Activated naive CD4-positive, alpha-beta T cell treated with anti-CD3 and anti-CD28 coated beads for 36 hours (primary cell): Measurements from ENCODE around the gene RAB11FIP4. TPM values are rescaled to one million over a fixed set of nuclear protein-coding genes. Genes with fewer than 3 reads are reported as not detected.
"Not testable (repeated sequence)": the region's sequence is repeated elsewhere in the genome, so short reads cannot be mapped to it uniquely, and the experiment has no call there.

Experiments
- CTCF ChIA-PET: fragments of 350-600 bp; sonication (Branson Sonifier 250); formaldehyde crosslinking; loops from one replicate; lab custom pipeline; 2021; ENCODE audit warnings: antibody characterized with exemption; lab: Charles Lee
- DNase-seq: peaks from one replicate; pipeline ENCODE4 v3.0.0-alpha.2; 2020
- H3K27ac Mint-ChIP-seq: one replicate; pipeline ENCODE4 v1.8.0; 2021; ENCODE audit warnings: mild to moderate bottlenecking, mixed read lengths
- H3K27me3 Mint-ChIP-seq: one replicate; pipeline ENCODE4 v1.8.0; 2021; ENCODE audit warnings: low read depth, mixed read lengths
- H3K36me3 Mint-ChIP-seq: one replicate; pipeline ENCODE4 v1.8.0; 2021; ENCODE audit warnings: low read depth, mixed read lengths
- H3K4me1 Mint-ChIP-seq: one replicate; pipeline ENCODE4 v1.8.0; 2021; ENCODE audit warnings: low read depth, mixed read lengths
- H3K4me3 Mint-ChIP-seq: one replicate; pipeline ENCODE4 v1.8.0; 2021; ENCODE audit warnings: mild to moderate bottlenecking, moderate library complexity, mixed read lengths
- H3K9me3 Mint-ChIP-seq: one replicate; pipeline ENCODE4 v1.8.0; 2021; ENCODE audit warnings: mixed read lengths
- intact Hi-C: fragments of 100-400 bp; cut with micrococcal nuclease; formaldehyde crosslinking; loops from one replicate; pipeline ENCODE4 v1.15.1; 2023
- total RNA-seq, 2 experiments: library from RNA; stranded (reverse); gene quantifications; one replicate each; pipeline ENCODE4 v1.2.3, GENCODE V29; 2021

Gene RAB11FIP4
- total RNA-seq, 2 experiments from 2014 or later = 31.3 to 33.1 TPM

DNA sequence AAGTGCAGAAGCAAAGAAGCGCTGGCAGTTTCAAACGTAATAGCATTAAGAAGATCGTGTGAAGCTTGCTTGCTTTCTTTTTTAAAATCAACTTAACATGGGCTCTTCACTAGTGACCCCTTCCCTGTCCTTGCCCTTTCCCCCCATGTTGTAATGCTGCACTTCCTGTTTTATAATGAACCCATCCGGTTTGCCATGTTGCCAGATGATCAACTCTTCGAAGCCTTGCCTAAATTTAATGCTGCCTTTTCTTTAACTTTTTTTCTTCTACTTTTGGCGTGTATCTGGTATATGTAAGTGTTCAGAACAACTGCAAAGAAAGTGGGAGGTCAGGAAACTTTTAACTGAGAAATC is 17.4 kb upstream of the RAB11FIP4 start:
- H3K4me1 Mint-ChIP-seq = peaks cover 24% of the 10 kb centered on the region
- no peak for DNase-seq
- H3K27ac Mint-ChIP-seq = no peak overlapping the region
- H3K27me3 Mint-ChIP-seq = no peaks in the 10 kb centered on the region
- H3K36me3 Mint-ChIP-seq = peaks cover 2% of the 10 kb centered on the region
- intact Hi-C loops = loop anchor here (5.0 to 10.0 kb wide), 2 partner anchors 277 to 469 kb away; partner anchors contain the start of gene TEFM
- no peaks in the 10 kb centered on the region for H3K9me3 Mint-ChIP-seq
- CTCF ChIA-PET = interaction anchor here (1.8 to 2.9 kb wide), 3 partner anchors 15 to 158 kb away, joined by 4 to 9 read pairs (median 6); no protein-coding TSS in a partner anchor
- H3K4me3 Mint-ChIP-seq = no peak overlapping the region

DNA sequence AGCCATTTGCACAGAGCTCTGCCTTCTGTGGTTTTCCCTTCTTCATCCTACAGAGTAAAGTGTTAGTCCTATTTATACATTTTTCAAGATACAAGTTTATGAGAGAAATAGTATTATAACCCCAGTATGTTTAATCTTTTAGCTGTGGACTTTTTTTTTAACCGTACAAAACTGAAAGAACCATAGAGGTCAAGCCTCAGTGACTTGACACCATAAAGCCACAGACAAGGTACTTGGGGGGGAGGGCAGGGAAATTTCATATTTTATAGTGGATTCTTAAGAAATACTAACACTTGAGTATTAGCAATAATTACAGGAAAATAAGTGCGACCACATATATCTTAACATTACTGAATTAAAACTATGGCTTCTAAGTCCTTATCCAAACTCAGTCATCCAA is 17.0 kb upstream of the RAB11FIP4 start:
- CTCF ChIA-PET = interaction anchor here (1.8 to 2.9 kb wide), 3 partner anchors 15 to 158 kb away, joined by 4 to 9 read pairs (median 6); no protein-coding TSS in a partner anchor
- Mint-ChIP-seq H3K27me3 (no peaks in the 10 kb centered on the region), H3K9me3 (no peaks in the 10 kb centered on the region), H3K27ac (no peak overlapping the region), H3K4me3 (no peak overlapping the region), H3K4me1 (peaks cover 24% of the 10 kb centered on the region), H3K36me3 (peaks cover 2% of the 10 kb centered on the region)
- DNase-seq = no peak
- intact Hi-C loops = loop anchor here (5.0 to 10.0 kb wide), 2 partner anchors 277 to 470 kb away; partner anchors contain the start of gene TEFM

GRCh38 chr17:31378638-31379037 is 12.8 kb upstream of the RAB11FIP4 start:
- Mint-ChIP-seq H3K4me1 (no peaks in the 10 kb centered on the region), H3K9me3 (no peaks in the 10 kb centered on the region), H3K27me3 (no peaks in the 10 kb centered on the region), H3K27ac (no peak overlapping the region), H3K36me3 (peaks cover 2% of the 10 kb centered on the region), H3K4me3 (no peak overlapping the region)
- no peak for DNase-seq
- CTCF ChIA-PET = interaction anchor here (0.6 to 1.3 kb wide), 3 partner anchors 11 to 131 kb away, joined by 3 read pairs; no protein-coding TSS in a partner anchor
- intact Hi-C loops = loop anchor here (10.0 kb wide), 1 partner anchor 474 kb away; the partner anchor contains the start of gene TEFM

GRCh38 chr17:31379597-31380205 is 11.8 kb upstream of the RAB11FIP4 start:
- no peak for DNase-seq
- Mint-ChIP-seq H3K4me1 (no peaks in the 10 kb centered on the region), H3K4me3 (no peak overlapping the region), H3K27ac (no peak overlapping the region), H3K36me3 (no peaks in the 10 kb centered on the region), H3K27me3 (no peaks in the 10 kb centered on the region), H3K9me3 (no peaks in the 10 kb centered on the region)
- intact Hi-C loops = loop anchor here (10.0 kb wide), 1 partner anchor 475 kb away; the partner anchor contains the start of gene TEFM
- CTCF ChIA-PET = interaction anchor here (0.7 to 1.5 kb wide), 2 partner anchors 10 to 129 kb away, joined by 3 read pairs; no protein-coding TSS in a partner anchor

- intact Hi-C loops = no loop called here
- CTCF ChIA-PET = no interaction called here
- no peak overlapping the region for H3K27ac Mint-ChIP-seq
- no peaks in the 10 kb centered on the region for H3K27me3 Mint-ChIP-seq
- H3K9me3 Mint-ChIP-seq = no peaks in the 10 kb centered on the region
- H3K4me3 Mint-ChIP-seq = no peak overlapping the region
- H3K4me1 Mint-ChIP-seq = no peaks in the 10 kb centered on the region
- no peaks in the 10 kb centered on the region for H3K36me3 Mint-ChIP-seq
- no peak for DNase-seq
These were observed 10.3 kb upstream of the RAB11FIP4 start for GRCh38 chr17:31381165-31381668.

- H3K4me1 Mint-ChIP-seq, H3K36me3 Mint-ChIP-seq, H3K9me3 Mint-ChIP-seq, H3K27me3 Mint-ChIP-seq, H3K27ac Mint-ChIP-seq, H3K4me3 Mint-ChIP-seq, intact Hi-C loops, DNase-seq: not testable (repeated sequence)
- CTCF ChIA-PET = interaction anchor here (0.6 to 1.3 kb wide), 5 partner anchors 10 to 435 kb away, joined by 3 to 5 read pairs (median 3); no protein-coding TSS in a partner anchor
These were observed 8.7 kb upstream of the RAB11FIP4 start for GRCh38 chr17:31382668-31383275.

- H3K4me3 Mint-ChIP-seq, H3K4me1 Mint-ChIP-seq, H3K27ac Mint-ChIP-seq, H3K27me3 Mint-ChIP-seq, H3K36me3 Mint-ChIP-seq, H3K9me3 Mint-ChIP-seq, intact Hi-C loops: not testable (repeated sequence)
- DNase-seq = peak; percentile 29
- CTCF ChIA-PET = interaction anchor here (0.6 to 1.3 kb wide), 2 partner anchors 14 to 28 kb away, joined by 3 read pairs; no protein-coding TSS in a partner anchor
These were observed 8.0 kb upstream of the RAB11FIP4 start for GRCh38 chr17:31383488-31383887.

- peaks cover 13% of the 10 kb centered on the region for H3K27me3 Mint-ChIP-seq
- no peak overlapping the region for H3K4me3 Mint-ChIP-seq
- no peaks in the 10 kb centered on the region for H3K36me3 Mint-ChIP-seq
- intact Hi-C loops = no loop called here
- H3K27ac Mint-ChIP-seq = no peak overlapping the region
- no peaks in the 10 kb centered on the region for H3K9me3 Mint-ChIP-seq
- H3K4me1 Mint-ChIP-seq = no peaks in the 10 kb centered on the region
- no peak for DNase-seq
- CTCF ChIA-PET = interaction anchor here (0.6 kb wide), 1 partner anchor 132 kb away, joined by 3 read pairs; no protein-coding TSS in a partner anchor
These were observed 5.8 kb upstream of the RAB11FIP4 start for GRCh38 chr17:31385428-31386285.

GRCh38 chr17:31386542-31387075 is 4.9 kb upstream of the RAB11FIP4 start:
- H3K4me3 Mint-ChIP-seq = no peak overlapping the region
- DNase-seq = no peak
- H3K4me1 Mint-ChIP-seq = no peaks in the 10 kb centered on the region
- H3K36me3 Mint-ChIP-seq = no peaks in the 10 kb centered on the region
- intact Hi-C loops = no loop called here
- no peaks in the 10 kb centered on the region for H3K9me3 Mint-ChIP-seq
- CTCF ChIA-PET = no interaction called here
- peaks cover 16% of the 10 kb centered on the region for H3K27me3 Mint-ChIP-seq
- H3K27ac Mint-ChIP-seq = no peak overlapping the region

GRCh38 chr17:31387438-31387837 is 4.0 kb upstream of the RAB11FIP4 start:
- Mint-ChIP-seq H3K27ac (no peak overlapping the region), H3K4me3 (no peak overlapping the region), H3K9me3 (no peaks in the 10 kb centered on the region), H3K36me3 (no peaks in the 10 kb centered on the region), H3K4me1 (peaks cover under 1% of the 10 kb centered on the region), H3K27me3 (peaks cover 20% of the 10 kb centered on the region)
- CTCF ChIA-PET = interaction anchor here (1.0 kb wide), 1 partner anchor 455 kb away, joined by 4 read pairs; no protein-coding TSS in a partner anchor
- intact Hi-C loops = no loop called here
- DNase-seq = no peak

- CTCF ChIA-PET = interaction anchor here (0.6 to 2.6 kb wide), 7 partner anchors 13 to 454 kb away, joined by 3 to 16 read pairs (median 4); no protein-coding TSS in a partner anchor
- intact Hi-C loops = no loop called here
- no peak for DNase-seq
- Mint-ChIP-seq H3K36me3 (no peaks in the 10 kb centered on the region), H3K9me3 (no peaks in the 10 kb centered on the region), H3K27me3 (peaks cover 30% of the 10 kb centered on the region), H3K4me1 (peaks cover 3% of the 10 kb centered on the region), H3K27ac (no peak overlapping the region), H3K4me3 (no peak overlapping the region)
These were observed 3.1 kb upstream of the RAB11FIP4 start for GRCh38 chr17:31388351-31388750.
